GM12891 (cell line): ENCODE measurements around the gene KPNA2.
"Not testable (repeated sequence)": the region's sequence is repeated elsewhere in the genome, so short reads cannot be mapped to it uniquely, and the experiment has no call there.

Experiments
- DNase-seq: peaks from one replicate; pipeline ENCODE4 v3.0.0; 2011; ENCODE audit warnings: low spot score; ENCODE audit not compliant: insufficient read length
- FAIRE-seq: peaks from 2 replicates; lab custom pipeline; 2011; peaks lifted over from hg19 to GRCh38; lab: Jason Lieb, UNC
- PAX5 ChIP-seq: IDR thresholded peaks from 2 replicates; pipeline ENCODE4 v1.6.1; 2011; ENCODE audit warnings: low read length, moderate library complexity, mild to moderate bottlenecking; ENCODE audit not compliant: insufficient read depth, severe bottlenecking
- POLR2A ChIP-seq: IDR thresholded peaks from 2 replicates; pipeline ENCODE4 v1.6.1; 2011; ENCODE audit warnings: low read depth, low read length, control low read depth
- POLR2AphosphoS5 ChIP-seq: IDR thresholded peaks from 2 replicates; pipeline ENCODE4 v1.6.1; 2011; ENCODE audit warnings: low read depth, low read length, control low read depth
- POU2F2 ChIP-seq: IDR thresholded peaks from 2 replicates; pipeline ENCODE4 v1.6.1; 2011; ENCODE audit warnings: low read depth, mild to moderate bottlenecking, control low read depth, low read length, moderate library complexity
- SPI1 ChIP-seq: IDR thresholded peaks from 2 replicates; pipeline ENCODE4 v1.6.1; 2011; ENCODE audit warnings: low read depth, low read length, control low read depth
- TAF1 ChIP-seq: IDR thresholded peaks from 2 replicates; pipeline ENCODE4 v1.6.1; 2011; ENCODE audit warnings: low read depth, low read length, control low read depth

KPNA2 gene

DNA sequence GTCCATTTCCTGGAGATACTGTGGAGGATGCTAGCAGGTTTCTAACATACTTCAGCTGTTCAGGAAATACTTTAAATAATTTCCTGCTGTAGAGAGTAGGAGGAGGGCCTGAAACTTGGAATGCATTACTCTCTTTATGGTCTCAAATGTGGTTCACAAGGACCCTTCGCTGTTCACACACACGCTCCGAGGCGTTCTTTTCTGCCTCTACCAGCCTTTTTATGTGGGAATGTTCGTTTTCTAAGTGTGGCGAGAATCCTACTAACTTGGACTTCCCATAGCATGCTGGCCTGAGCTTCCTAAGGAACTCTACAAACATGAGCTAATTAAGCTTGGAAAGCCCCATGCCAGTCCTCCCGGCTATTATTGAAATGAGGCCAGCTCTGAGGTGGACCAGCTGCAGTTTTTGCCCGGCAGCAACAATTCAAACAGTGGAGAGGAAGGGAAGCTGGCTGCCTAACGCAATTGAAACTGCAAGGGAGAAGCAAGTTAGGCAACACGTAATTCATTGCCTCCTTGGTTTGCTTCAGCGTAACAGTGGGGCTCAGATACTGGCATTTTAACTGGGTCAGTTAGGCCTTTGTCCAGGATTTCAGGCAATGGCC is 18.9 kb downstream of the KPNA2 start:
- FAIRE-seq (peak; percentile 20), DNase-seq (no peak)
- no peak for TF ChIP-seq TAF1
- TF ChIP-seq POLR2A, result no peak
- no peak for TF ChIP-seq POLR2AphosphoS5
- TF ChIP-seq PAX5, result no peak
- no peak for TF ChIP-seq SPI1
- no peak for TF ChIP-seq POU2F2

GRCh38 chr17:68057531-68057952 is 22.0 kb downstream of the KPNA2 start:
- no peak for DNase-seq
- FAIRE-seq, result peak; percentile 45
- TF ChIP-seq SPI1 (no peak), TAF1 (no peak), POLR2AphosphoS5 (no peak), POLR2A (no peak), POU2F2 (no peak), PAX5 (no peak)

DNA sequence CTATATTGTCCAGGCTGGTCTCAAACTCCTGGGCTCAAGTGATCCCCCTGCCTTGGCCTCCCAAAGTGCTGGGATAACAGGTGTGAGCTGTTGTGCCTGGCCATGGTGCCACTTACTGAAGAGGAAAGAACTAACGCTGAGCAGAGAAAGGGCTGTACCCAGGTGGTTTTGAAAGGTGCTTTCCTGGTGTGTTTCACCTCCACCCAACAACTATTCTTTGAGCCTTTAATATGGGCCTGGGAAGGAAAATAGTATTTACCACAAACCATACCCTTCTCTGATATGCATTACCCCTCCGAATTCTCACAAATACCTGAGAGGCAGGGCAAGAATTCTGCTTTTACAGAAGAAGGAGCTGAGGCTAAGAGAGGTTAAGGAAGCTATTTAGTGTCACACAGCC is 24.8 kb downstream of the KPNA2 start:
- no peak for DNase-seq
- TF ChIP-seq POLR2A (no peak), PAX5 (no peak)
- FAIRE-seq, result no peak

- DNase-seq (no peak), FAIRE-seq (no peak)
- TF ChIP-seq PAX5 (no peak), SPI1 (no peak), POLR2AphosphoS5 (no peak), POLR2A (no peak), TAF1 (no peak), POU2F2 (no peak)
Observed at GRCh38 chr17:68061512-68062313, 26.2 kb downstream of the KPNA2 start.

DNA sequence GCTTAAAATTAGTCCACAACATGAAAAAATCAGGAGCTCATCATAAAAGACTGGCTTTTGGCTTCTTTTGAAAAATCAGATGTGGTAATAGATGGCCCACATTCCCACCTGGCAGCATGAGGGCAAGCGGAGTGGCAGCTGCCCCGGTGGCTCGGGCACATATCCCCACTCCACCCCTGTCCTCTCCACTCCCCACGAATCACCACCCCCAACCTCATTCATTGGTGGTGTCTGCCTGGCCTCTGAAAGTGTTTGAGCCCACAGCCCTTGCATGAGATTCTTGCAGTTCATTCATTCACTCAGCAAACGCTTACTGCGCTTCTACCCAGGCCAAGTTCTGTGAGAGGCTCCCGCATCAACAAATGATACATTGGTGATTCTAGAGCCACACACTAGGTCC is 29.8 kb downstream of the KPNA2 start:
- not testable (repeated sequence) for DNase-seq, FAIRE-seq

GRCh38 chr17:68068512-68068911 is 33.0 kb downstream of the KPNA2 start:
- not testable (repeated sequence) for FAIRE-seq, DNase-seq

GRCh38 chr17:68070582-68071444 is 35.3 kb downstream of the KPNA2 start:
- FAIRE-seq, result not testable (repeated sequence)

GRCh38 chr17:68074279-68074678 is 38.7 kb downstream of the KPNA2 start:
- TF ChIP-seq TAF1, result no peak
- TF ChIP-seq POLR2A, result no peak
- TF ChIP-seq SPI1, result no peak
- TF ChIP-seq PAX5, result no peak
- TF ChIP-seq POLR2AphosphoS5, result no peak
- TF ChIP-seq POU2F2, result no peak
- FAIRE-seq (no peak), DNase-seq (no peak)

More at GRCh38 chr17:68070582-68071444, 35.3 kb downstream of the KPNA2 start:
- not testable (repeated sequence) for DNase-seq

DNA sequence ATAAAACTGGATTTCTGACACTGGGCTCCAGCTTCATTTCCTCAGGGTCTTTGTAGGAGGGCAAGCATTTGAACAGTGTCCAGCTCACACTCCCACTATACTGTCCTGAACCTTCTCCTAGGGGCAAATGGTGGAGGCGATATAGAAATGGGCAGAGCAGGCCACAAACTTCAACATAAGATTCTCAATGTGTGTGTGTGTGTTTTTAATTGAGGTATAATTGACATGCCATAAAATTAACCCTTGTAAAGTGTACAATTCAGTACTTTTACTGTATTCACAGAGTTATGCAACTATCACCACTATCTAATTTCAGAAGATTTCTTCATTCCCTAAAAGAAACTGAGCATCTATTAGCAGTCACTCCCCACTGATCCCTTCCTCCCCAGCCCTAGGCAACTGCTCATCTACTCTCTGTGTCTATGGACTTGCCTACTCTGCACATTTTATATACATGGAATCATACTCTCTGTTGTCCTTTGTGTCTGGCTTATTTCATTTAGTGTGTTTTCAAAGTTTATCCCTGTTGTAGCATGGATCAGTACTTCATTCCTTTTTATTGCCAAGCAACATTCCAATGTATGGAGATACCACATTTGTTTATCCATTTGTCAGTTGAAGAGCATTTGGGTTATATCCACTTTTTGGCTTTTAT is 40.5 kb downstream of the KPNA2 start:
- FAIRE-seq, result peak; percentile 33
- not testable (repeated sequence) for DNase-seq

GRCh38 chr17:68077498-68077897 is 42.0 kb downstream of the KPNA2 start:
- not testable (repeated sequence) for DNase-seq
- FAIRE-seq, result peak; percentile 58
